Tibial nerve (tissue), 4 donors: ENCODE data around the gene UBFD1.
"Not testable (repeated sequence)": the region's sequence is repeated elsewhere in the genome, so short reads cannot be mapped to it uniquely, and the experiment has no call there.

Experiments
- CTCF ChIP-seq, 5 experiments: fragments of 200-600 bp in 3 of 5; fragments of 450-650 bp in 2 of 5; sonication (generic) in 3 of 5; IDR thresholded peaks; one replicate each; pipeline ENCODE4 v1.5.1; 2016 to 2019; ENCODE audit warnings: antibody characterized with exemption in 5 of 5, mild to moderate bottlenecking in 3 of 5, moderate library complexity in 2 of 5
- EP300 ChIP-seq, 2 donors: sonication (generic); formaldehyde crosslinking; IDR thresholded peaks; one replicate each; pipeline ENCODE4 v1.6.1; 2017; ENCODE audit warnings: antibody characterized with exemption in 2 of 2, mild to moderate bottlenecking in 1 of 2
- POLR2A ChIP-seq, 2 donors: fragments of 450-650 bp; IDR thresholded peaks; one replicate each; pipeline ENCODE4 v1.6.1; 2017; ENCODE audit warnings: antibody characterized with exemption in 2 of 2, mild to moderate bottlenecking in 2 of 2, moderate library complexity in 2 of 2

GRCh38 chr16:23540817-23541178 is 16.7 kb upstream of the UBFD1 start:
- not testable (repeated sequence) for TF ChIP-seq POLR2A, CTCF, EP300 (IDR thresholded peaks at IDR 0.05)
